HFFc6 (cell line): ENCODE results near the gene OLIG3. TPM values are rescaled to one million over a fixed set of nuclear protein-coding genes. Genes with fewer than 3 reads are reported as not detected.

Experiments
- DNase-seq: peaks from one replicate; pipeline ENCODE4 v3.0.0-alpha.2; 2018
- H3K27ac Mint-ChIP-seq: 2 replicates; pipeline ENCODE4 v1.8.0; 2020; ENCODE audit warnings: mild to moderate bottlenecking, mixed read lengths
- H3K27me3 Mint-ChIP-seq: 2 replicates; pipeline ENCODE4 v1.8.0; 2021; ENCODE audit warnings: mild to moderate bottlenecking, moderate library complexity, mixed read lengths; ENCODE audit not compliant: insufficient read depth
- H3K36me3 Mint-ChIP-seq: 2 replicates; pipeline ENCODE4 v1.8.0; 2021; ENCODE audit warnings: low read depth, mixed read lengths
- H3K4me1 Mint-ChIP-seq: 2 replicates; pipeline ENCODE4 v1.8.0; 2020; ENCODE audit warnings: low read depth, mixed read lengths
- H3K4me3 Mint-ChIP-seq: 2 replicates; pipeline ENCODE4 v1.8.0; 2020; ENCODE audit warnings: mild to moderate bottlenecking, moderate library complexity, mixed read lengths
- H3K9me3 Mint-ChIP-seq: 2 replicates; pipeline ENCODE4 v1.8.0; 2020; ENCODE audit warnings: mild to moderate bottlenecking, mixed read lengths
- CTCF ChIP-seq: fragments of 200-600 bp; sonication (generic); IDR thresholded peaks from 2 replicates; pipeline ENCODE4 v1.5.0; 2021; ENCODE audit warnings: antibody characterized with exemption, mild to moderate bottlenecking
- total RNA-seq, 6 experiments: library from RNA; stranded (reverse); fragmentation: NEBNext Ultra II Directional; extraction: Animal tissue kit (Norgen Biotek cat#: 25700); gene quantifications; 2 replicates in 1 of 6; 3 replicates in 5 of 6; pipeline ENCODE4 v1.2.3, GENCODE V29; 2021

Gene OLIG3
- total RNA-seq, 6 experiments from 2014 or later, result not detected

- no peak for DNase-seq
- TF ChIP-seq CTCF, result no peak
- no peaks in the 10 kb centered on the region for H3K36me3 Mint-ChIP-seq
- H3K27me3 Mint-ChIP-seq, result peaks cover 10% of the 10 kb centered on the region
- no peak overlapping the region for H3K4me3 Mint-ChIP-seq
- H3K9me3 Mint-ChIP-seq, result no peaks in the 10 kb centered on the region; the same call in 1 of the 2 replicates
- H3K27ac Mint-ChIP-seq, result no peak overlapping the region
- H3K4me1 Mint-ChIP-seq, result no peaks in the 10 kb centered on the region
These were observed 21.5 kb downstream of the OLIG3 start for GRCh38 chr6:137472641-137473137.

- DNase-seq, result no peak
- no peak for TF ChIP-seq CTCF
- Mint-ChIP-seq H3K27ac (no peak overlapping the region), H3K27me3 (peaks cover 10% of the 10 kb centered on the region), H3K36me3 (no peaks in the 10 kb centered on the region), H3K4me1 (no peaks in the 10 kb centered on the region), H3K4me3 (no peak overlapping the region), H3K9me3 (no peaks in the 10 kb centered on the region; the same call in 1 of the 2 replicates)
These were observed 22.2 kb downstream of the OLIG3 start for GRCh38 chr6:137471986-137472385.

- Mint-ChIP-seq H3K4me1 (no peaks in the 10 kb centered on the region), H3K9me3 (no peaks in the 10 kb centered on the region; the same call in 1 of the 2 replicates), H3K36me3 (no peaks in the 10 kb centered on the region), H3K27me3 (peaks cover 9% of the 10 kb centered on the region), H3K4me3 (no peak overlapping the region), H3K27ac (no peak overlapping the region)
- no peak for DNase-seq
- TF ChIP-seq CTCF, result no peak
These were observed 22.7 kb downstream of the OLIG3 start for GRCh38 chr6:137471497-137471896.

- no peaks in the 10 kb centered on the region for H3K36me3 Mint-ChIP-seq
- no peaks in the 10 kb centered on the region for H3K4me1 Mint-ChIP-seq
- H3K27ac Mint-ChIP-seq, result no peak overlapping the region
- no peak for TF ChIP-seq CTCF
- H3K4me3 Mint-ChIP-seq, result no peak overlapping the region
- no peak for DNase-seq
- peaks cover 8% of the 10 kb centered on the region; the same call in 1 of the 2 replicates for H3K27me3 Mint-ChIP-seq
- no peaks in the 10 kb centered on the region; the same call in 1 of the 2 replicates for H3K9me3 Mint-ChIP-seq
These were observed 27.0 kb downstream of the OLIG3 start for GRCh38 chr6:137467211-137467610.

- no peaks in the 10 kb centered on the region; the same call in 1 of the 2 replicates for H3K9me3 Mint-ChIP-seq
- no peak for DNase-seq
- no peak overlapping the region for H3K27ac Mint-ChIP-seq
- TF ChIP-seq CTCF, result no peak
- peaks cover 10% of the 10 kb centered on the region; the same call in 1 of the 2 replicates for H3K27me3 Mint-ChIP-seq
- H3K36me3 Mint-ChIP-seq, result no peaks in the 10 kb centered on the region
- no peak overlapping the region for H3K4me3 Mint-ChIP-seq
- H3K4me1 Mint-ChIP-seq, result no peaks in the 10 kb centered on the region
These were observed 28.7 kb downstream of the OLIG3 start for GRCh38 chr6:137465378-137466009.
